ENCODE data around the gene VMP1.
"Not testable (repeated sequence)": the region's sequence is repeated elsewhere in the genome, so short reads cannot be mapped to it uniquely, and the experiment has no call there.

VMP1 gene

DNA sequence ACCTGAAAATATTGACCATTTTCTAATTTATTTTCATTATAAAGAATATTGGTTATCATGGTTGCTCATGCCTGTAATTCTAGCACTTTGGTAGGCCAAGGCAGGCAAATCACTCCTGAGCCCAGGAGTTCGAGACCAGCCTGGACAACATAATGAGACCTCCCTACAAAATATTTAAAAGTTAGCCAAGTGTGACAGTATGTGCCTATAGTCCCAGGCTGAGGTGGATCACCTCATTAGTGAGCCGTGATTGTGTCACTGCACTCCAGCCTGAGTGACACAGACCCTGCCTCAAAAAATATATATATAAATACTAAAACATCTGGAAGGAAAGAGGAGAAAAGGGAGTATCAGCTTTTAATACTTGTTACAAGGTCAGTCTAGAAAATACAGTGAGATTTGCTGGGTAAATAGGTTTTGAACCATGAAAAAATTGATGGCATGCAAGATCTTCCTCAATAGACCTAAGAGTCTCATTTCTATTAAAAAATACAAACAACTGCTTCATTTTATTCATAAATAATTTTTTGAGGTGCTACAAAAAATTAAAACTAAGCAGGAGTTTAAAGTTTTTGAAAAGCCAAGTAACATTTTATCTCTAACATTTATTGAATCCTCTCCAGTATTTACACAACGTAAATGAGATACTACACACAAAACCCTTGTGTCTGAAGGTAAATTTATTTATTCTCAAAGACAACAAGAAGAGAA, 137.6 kb downstream of the VMP1 start:
- DNase-seq, result no peak

GRCh38 chr17:59845595-59846393, 138.3 kb downstream of the VMP1 start:
- peak; percentile 86 for DNase-seq

DNA sequence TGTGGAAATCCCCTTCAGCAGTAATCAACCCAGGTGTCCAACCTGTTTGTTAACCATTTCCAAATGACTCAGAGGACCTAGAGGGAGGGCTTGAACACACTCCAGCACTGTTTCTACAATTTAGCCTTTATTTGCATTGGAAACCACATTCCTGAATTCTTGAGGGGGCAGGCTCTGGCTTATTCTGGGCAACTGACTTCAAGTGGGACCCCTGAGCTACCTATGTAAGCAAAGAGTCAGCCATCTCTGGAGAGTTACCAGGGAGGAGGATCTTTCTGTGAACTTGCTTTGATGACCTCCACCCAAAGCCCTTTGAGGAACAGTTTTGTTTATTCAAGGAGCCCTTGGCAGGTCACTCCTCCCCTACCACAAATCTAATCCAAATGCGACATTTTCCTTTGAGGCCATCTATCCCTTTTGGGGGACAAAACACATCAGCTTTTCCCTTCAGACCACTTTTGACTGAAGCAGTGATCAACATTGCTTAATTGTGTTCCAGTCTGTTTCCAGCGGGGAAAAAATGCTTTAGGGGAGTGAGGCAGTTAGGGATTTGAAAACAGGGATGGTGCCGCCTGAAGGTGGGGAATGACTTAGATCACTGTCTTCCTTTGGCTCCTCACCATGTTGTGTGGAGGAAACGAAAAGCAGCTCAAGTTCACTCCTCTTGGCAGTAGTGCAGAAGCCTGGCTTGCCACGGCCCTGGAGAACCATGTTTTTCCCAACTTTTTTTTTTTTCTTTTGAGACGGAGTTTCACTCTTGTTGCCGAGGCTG, 139.1 kb downstream of the VMP1 start:
- DNase-seq, result no peak

DNA sequence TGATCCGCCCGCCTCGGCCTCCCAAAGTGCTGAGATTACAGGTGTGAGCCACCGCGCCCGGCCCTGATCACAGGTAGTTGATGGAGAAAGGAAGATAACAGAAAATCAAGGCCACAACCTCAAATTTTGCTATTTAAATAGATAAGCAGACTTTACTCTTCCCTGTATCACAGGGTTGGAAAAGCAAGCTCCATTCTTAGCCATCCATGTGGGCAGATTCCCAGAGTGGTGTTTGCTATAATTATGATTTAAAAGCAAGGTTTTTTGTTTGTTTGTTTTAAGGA, 140.9 kb downstream of the VMP1 start:
- DNase-seq, result no peak

GRCh38 chr17:59848778-59849177, 141.3 kb downstream of the VMP1 start:
- no peak for DNase-seq

GRCh38 chr17:59850311-59850710, 142.9 kb downstream of the VMP1 start:
- DNase-seq, result not testable (repeated sequence)

DNA sequence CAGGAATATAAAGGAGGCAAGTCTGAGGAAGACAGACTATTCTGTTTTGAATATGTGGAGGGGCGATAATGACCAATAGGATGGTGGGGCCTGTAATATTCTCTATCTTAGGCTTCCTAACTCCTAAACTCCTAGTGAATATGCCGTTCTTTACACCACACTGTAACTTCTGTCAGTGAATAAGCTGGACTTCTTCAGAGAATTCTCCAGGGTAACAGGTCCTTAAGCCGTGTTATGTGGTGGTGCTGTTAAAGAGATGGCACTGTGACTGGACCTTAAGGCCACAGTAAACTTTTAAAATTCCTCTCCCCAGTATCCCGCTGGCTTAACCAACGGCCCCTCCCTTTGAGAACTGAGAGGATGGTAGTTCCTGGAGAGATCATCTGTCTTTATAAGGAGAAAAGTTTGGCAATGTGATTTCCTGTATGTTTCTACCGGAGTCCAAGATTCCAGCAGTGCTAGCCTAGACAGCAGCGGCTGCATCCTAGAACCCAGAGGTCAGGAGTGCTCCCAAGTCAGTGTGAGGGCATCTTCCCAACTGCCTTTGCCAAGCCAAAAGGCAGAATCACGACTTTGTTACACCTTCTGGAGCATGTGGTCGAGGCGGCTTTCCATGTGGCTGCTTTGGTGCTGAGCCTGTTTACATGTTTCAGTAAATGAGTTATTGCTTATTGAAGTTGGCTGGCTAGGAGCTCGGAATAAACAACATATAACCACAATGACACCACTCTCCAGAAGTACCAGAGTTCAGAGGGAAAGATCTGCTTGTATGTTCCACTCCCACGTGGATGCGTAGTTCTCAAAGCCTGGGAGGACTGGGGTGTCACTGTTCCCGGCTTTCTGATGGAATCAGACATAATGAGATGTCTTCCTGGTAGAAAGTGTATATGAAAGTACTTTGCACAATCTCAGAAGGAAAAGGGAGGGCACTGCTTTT, 144.3 kb downstream of the VMP1 start:
- no peak for DNase-seq

DNA sequence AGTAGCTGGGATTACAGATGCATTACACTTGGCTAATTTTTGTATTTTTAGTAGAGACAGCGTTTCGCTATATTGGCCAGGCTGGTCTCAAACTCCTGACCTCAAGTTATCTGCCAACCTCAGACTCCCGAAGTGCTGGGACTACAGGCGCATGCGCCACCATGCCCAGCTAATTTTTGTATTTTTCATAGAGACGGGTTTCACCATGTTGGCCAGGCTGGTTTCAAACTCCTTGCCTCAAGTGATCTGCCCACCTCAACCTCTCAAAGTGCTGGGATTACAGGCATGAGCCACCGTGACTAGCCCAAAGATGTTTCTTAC, 145.4 kb downstream of the VMP1 start:
- DNase-seq, result not testable (repeated sequence)

GRCh38 chr17:59853168-59853918, 145.9 kb downstream of the VMP1 start:
- no peak for DNase-seq

GRCh38 chr17:59853919-59854729, 146.7 kb downstream of the VMP1 start:
- DNase-seq, result not testable (repeated sequence)

- no peak for DNase-seq
Measured at GRCh38 chr17:59856859-59857794, 149.7 kb downstream of the VMP1 start.

DNA sequence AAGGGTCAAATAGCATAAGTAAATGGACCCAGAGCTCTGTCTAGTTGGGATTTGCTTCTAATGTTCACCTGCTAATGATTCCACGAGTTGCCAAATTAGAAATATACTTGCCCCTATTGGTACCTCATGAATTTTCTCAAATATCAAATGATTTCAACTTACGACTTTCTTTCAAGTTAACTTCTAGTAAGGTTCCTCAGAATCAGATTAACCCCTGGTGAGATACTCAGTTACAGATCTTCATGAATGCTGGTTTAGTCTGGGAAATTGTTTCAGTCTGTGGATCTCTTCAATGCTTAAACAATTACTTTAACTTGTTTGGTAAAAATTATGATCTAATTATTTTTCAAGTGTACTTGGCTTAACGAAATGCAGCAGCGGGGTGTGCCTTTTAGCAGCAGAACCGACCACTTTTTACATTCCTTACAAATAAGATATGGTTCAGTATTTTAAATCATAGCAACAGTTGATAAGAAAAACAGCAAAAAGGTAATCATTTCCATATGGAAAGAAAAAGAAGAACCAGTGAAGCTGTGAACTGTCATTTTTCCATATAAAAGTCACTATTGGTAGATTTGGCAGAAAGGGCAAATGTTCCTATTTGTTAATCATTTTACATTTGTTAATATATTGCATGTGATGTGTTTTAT, 150.8 kb downstream of the VMP1 start:
- no peak for DNase-seq

- no peak for DNase-seq
Measured at GRCh38 chr17:59858932-59859331, 151.5 kb downstream of the VMP1 start.

DNA sequence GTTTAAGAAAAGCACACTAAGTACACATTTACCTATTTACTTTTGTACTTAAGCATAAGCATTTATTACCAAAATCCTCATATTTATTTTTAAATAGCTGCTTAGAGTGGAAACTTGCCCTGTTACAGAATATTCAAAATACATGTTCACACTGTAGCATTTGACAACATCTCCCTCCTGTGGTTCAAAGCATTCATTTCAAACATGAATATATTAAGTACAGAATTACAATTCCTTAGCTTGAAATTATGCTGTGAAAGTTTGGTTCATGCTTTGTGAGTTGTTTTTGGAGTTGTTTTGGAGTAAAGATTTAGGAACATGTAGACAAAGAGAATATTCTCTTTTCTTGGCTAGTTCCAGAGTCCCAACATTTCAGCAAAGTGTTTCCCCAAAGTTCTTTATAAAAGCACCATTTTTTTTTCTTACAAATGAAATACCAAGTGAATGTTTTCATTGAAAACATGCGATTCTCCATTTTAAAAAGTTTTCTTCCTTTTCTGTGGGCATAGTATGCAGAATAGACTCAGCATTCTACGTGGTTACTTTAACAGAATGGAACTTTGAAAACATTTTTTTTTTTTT, 152.1 kb downstream of the VMP1 start:
- DNase-seq, result no peak

DNA sequence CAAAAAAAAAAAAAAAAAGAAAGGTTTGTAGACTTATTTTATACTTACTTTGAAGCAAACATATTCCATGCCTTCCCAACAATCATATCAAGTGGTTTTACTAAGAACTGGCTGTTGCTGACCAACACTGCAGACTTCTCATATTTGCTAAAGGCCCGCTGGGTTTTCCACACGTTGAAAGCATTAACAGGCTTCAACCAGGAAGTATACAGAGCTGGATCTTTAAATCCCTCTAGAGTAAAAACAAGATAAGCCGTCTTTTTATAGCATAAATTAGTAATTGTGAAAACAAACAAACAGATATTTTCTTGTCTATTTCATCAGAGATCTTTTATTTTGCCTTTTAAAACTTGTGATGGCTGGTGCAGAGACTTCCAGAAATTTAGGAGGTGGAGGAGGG, 156.2 kb downstream of the VMP1 start:
- no peak for DNase-seq

DNA sequence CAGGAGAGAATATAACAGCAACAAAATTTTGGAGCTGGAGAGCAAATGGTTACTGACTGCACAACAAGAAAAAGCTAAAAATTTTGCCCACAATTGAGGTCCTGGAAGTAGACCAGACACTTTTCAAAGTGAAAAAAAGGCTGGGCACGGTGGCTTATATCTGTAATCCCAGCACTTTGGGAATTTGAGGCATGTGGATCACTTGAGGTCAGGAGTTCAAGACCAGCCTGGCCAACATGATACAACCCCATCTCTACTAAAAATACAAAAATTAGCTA, 162.4 kb downstream of the VMP1 start:
- no peak for DNase-seq

DNA sequence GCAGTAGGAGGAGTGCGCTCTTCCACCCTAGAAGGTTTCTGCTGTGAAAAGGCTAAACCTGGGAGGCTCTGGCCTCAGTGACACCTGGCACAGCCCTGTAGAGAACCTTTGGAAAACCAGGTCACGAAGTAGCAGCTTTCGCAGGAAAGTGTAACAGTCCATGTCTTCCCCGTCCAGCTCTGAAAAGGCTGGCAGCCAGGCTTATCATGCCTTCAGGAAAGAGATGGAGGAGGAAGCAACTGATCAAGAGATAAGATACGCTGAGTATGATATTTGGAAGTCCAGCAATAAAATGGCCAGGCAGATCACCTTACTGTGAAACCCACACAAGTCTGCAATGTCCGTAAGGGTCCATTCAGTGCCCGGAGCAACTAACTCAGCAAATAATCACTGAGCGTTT, 163.0 kb downstream of the VMP1 start:
- DNase-seq, result no peak

- no peak for DNase-seq
Measured at GRCh38 chr17:59872351-59872750, 164.9 kb downstream of the VMP1 start.

DNA sequence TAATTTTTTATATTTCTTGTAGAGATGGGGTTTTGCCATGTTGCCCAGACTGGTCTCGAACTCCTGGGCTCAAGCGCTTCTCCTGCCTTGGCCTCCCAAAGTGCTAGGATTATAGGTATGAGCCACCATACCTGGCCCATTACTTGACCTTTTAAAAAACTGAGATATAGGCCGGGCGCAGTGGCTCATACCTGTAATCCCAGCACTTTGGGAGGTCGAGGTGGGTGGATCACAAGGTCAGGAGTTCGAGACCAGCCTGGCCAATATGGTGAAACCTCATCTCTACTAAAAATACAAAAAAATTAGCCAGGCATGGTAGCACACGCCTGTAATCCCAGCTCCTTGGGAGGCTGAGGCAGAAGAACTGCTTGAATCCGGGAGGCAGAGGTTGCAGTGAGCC, 166.0 kb downstream of the VMP1 start:
- DNase-seq, result not testable (repeated sequence)

All from NCI-H1417 treated with DMSO at 0.1 percent for 48 hours (cell line).